GM23248 (cell line): ENCODE data around the gene C3orf38. TPM values are rescaled to one million over a fixed set of nuclear protein-coding genes. Genes with fewer than 3 reads are reported as not detected.

Experiments
- DNase-seq: peaks from one replicate; pipeline ENCODE4 v3.0.0-alpha.2; 2015
- H2AFZ ChIP-seq: fragments of 200-600 bp; sonication (generic); 2 replicates; pipeline ENCODE4 v1.6.1; 2016; ENCODE audit warnings: antibody characterized with exemption
- H3F3A ChIP-seq: fragments of 200-600 bp; sonication (generic); 2 replicates; pipeline ENCODE4 v1.6.1; 2016; ENCODE audit warnings: mild to moderate bottlenecking, antibody characterized with exemption, mixed run types; ENCODE audit not compliant: insufficient read depth
- H3K27ac ChIP-seq: fragments of 200-600 bp; sonication (generic); 2 replicates; pipeline ENCODE4 v1.5.1; 2016; ENCODE audit warnings: mild to moderate bottlenecking
- H3K27me3 ChIP-seq: fragments of 200-600 bp; sonication (generic); replicated peaks from 2 replicates; pipeline ENCODE4 v1.6.1; 2016; ENCODE audit warnings: mild to moderate bottlenecking; ENCODE audit not compliant: insufficient read depth
- H3K36me3 ChIP-seq: fragments of 200-600 bp; sonication (generic); 2 replicates; pipeline ENCODE4 v1.6.1; 2016; ENCODE audit warnings: low read depth, mild to moderate bottlenecking
- H3K4me1 ChIP-seq: fragments of 200-600 bp; sonication (generic); 2 replicates; pipeline ENCODE4 v1.6.1; 2016; ENCODE audit warnings: mild to moderate bottlenecking; ENCODE audit not compliant: insufficient read depth
- H3K4me2 ChIP-seq: fragments of 200-600 bp; sonication (generic); one replicate; pipeline ENCODE4 v1.6.1; 2016; ENCODE audit warnings: mild to moderate bottlenecking; ENCODE audit not compliant: unreplicated experiment
- H3K4me3 ChIP-seq: fragments of 200-600 bp; sonication (generic); 2 replicates; pipeline ENCODE4 v1.5.1; 2016; ENCODE audit warnings: mild to moderate bottlenecking
- H3K79me2 ChIP-seq: fragments of 200-600 bp; sonication (generic); 2 replicates; pipeline ENCODE4 v1.6.1; 2016; ENCODE audit warnings: mild to moderate bottlenecking; ENCODE audit not compliant: insufficient read depth
- H3K9ac ChIP-seq: fragments of 200-600 bp; sonication (generic); 2 replicates; pipeline ENCODE4 v1.6.1; 2016; ENCODE audit warnings: mild to moderate bottlenecking
- H3K9me2 ChIP-seq: fragments of 200-600 bp; sonication (generic); 2 replicates; pipeline ENCODE4 v1.6.1; 2016; ENCODE audit warnings: mixed run types, mild to moderate bottlenecking, moderate library complexity; ENCODE audit not compliant: insufficient read depth
- H3K9me3 ChIP-seq: fragments of 200-600 bp; sonication (generic); one replicate; pipeline ENCODE4 v1.6.1; 2017; ENCODE audit warnings: low read depth
- H4K20me1 ChIP-seq: fragments of 200-600 bp; sonication (generic); 2 replicates; pipeline ENCODE4 v1.6.0; 2016; ENCODE audit not compliant: insufficient read depth
- EZH2 ChIP-seq: fragments of 200-600 bp; sonication (generic); IDR thresholded peaks from 2 replicates; pipeline ENCODE4 v1.6.1; 2018; ENCODE audit warnings: antibody characterized with exemption, mild to moderate bottlenecking; ENCODE audit not compliant: insufficient read depth, poor library complexity, severe bottlenecking
- EZH2phosphoT487 ChIP-seq: fragments of 200-600 bp; sonication (generic); IDR thresholded peaks from 2 replicates; pipeline ENCODE4 v1.6.1; 2018; ENCODE audit warnings: antibody characterized with exemption, moderate library complexity, mild to moderate bottlenecking, low read depth; ENCODE audit not compliant: insufficient read depth
- WGBS, 2 experiments: methylation state at CpG; one replicate each; pipeline ENCODE4 v1.1.6; 2015 to 2017; ENCODE audit warnings: low lambda C conversion rate in 2 of 2, low coverage in 1 of 2; ENCODE audit errors: missing lambda C conversion rate in 2 of 2; 5-methylcytosine and 5-hydroxymethylcytosine counted together
- in situ Hi-C: fragments of 300-500 bp; cut with MboI; formaldehyde crosslinking; loops from 2 replicates; pipeline ENCODE4 v1.15.0; 2020
- polyA plus RNA-seq: library from polyadenylated mRNA; unstranded; fragments of >200 nt; fragmentation: Nextera tagmentation; extraction: Ambion mirVana; gene quantifications from 2 replicates; pipeline ENCODE4 v1.2.1, GENCODE V29; 2016
- total RNA-seq: library from RNA; depleted of rRNA; stranded (reverse); fragments of >200 nt; shearing (Covaris generic); gene quantifications from 2 replicates; pipeline ENCODE4 v1.2.3, GENCODE V29; 2014

Gene C3orf38
- total and polyA plus RNA-seq, 2 experiments from 2014 or later = 24.9 to 26.8 TPM

DNA sequence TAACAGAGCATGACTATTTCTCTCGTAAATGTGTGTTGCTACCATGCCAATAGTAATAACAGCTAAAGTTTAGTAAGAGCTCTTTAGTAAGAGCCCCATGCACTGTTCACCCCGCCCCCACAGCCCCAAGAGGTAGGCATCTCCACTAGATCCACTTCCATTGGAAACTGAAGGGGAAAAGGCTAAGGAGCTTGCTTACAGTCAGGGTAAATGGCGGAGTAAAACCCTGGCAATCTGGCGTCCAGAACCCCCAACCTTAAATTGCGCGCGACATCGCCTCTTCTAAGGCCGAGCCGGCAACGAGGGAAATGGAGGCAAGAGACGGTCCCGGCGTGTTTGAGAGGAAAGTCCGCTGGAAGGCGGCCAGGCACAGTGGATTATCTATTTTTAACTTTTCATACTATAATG, 654 bp upstream of the C3orf38 start:
- WGBS, 2 experiments = 1% methylated on average over 16 of the region's 16 CpGs
- TF ChIP-seq EZH2 = no peak
- TF ChIP-seq EZH2phosphoT487 = no peak
- H3K27me3 ChIP-seq = no peaks in the 10 kb centered on the region
- peak overlapping the region; percentile 100 for H3K4me2 ChIP-seq
- no peaks in the 10 kb centered on the region for H4K20me1 ChIP-seq
- H3K27ac ChIP-seq = peak overlapping the region; percentile 86
- no peaks in the 10 kb centered on the region for H3K9me3 ChIP-seq
- no peaks in the 10 kb centered on the region for H3K9me2 ChIP-seq
- DNase-seq = peak; percentile 68
- H3K4me3 ChIP-seq = peak overlapping the region; percentile 99
- peaks cover 13% of the 10 kb centered on the region for H3K4me1 ChIP-seq
- 0 out of 2 replicates have a peak, but pooled peaks cover 4% of the 10 kb centered on the region for H3K36me3 ChIP-seq
- H3K9ac ChIP-seq = peak overlapping the region; percentile 96
- H2AFZ ChIP-seq = peak overlapping the region; percentile 97
- peaks cover 58% of the 10 kb centered on the region for H3K79me2 ChIP-seq
- peaks cover 20% of the 10 kb centered on the region; the same call in 1 of the 2 replicates for H3F3A ChIP-seq
- in situ Hi-C loops = no loop called here

DNA sequence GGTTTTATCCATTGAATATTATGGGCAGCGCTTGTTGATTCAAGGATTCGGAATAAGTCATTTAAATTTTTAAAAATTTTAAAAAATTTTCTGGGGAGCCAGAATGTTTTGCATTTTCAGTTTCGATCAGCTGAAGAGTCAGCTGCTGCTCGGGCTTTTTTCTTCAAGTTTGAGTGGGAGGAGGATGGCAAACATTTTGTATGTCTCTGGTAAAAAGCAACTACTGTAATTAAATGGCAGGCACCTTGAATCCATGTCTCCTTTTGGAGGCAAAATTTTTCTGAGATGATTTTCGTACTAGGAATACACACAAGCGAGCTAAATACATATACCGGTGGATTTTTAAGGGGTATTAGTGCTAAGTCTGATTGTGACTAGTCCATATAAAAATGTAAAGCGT, 612 bp downstream of the C3orf38 start:
- peak overlapping the region; percentile 96 for H3K9ac ChIP-seq
- peaks cover 11% of the 10 kb centered on the region; the same call in 1 of the 2 replicates for H3K36me3 ChIP-seq
- H3K4me3 ChIP-seq = peak overlapping the region; percentile 99
- 1 to 2% methylated on average over 8 of the region's 8 CpGs for WGBS, 2 experiments
- H3K9me3 ChIP-seq = no peaks in the 10 kb centered on the region
- peaks cover 12% of the 10 kb centered on the region; the same call in 1 of the 2 replicates for H3F3A ChIP-seq
- in situ Hi-C loops = no loop called here
- H3K27ac ChIP-seq = peak overlapping the region; percentile 86
- DNase-seq = peak; percentile 66
- peaks cover 70% of the 10 kb centered on the region for H3K79me2 ChIP-seq
- H3K27me3 ChIP-seq = no peaks in the 10 kb centered on the region
- no peaks in the 10 kb centered on the region for H4K20me1 ChIP-seq
- H3K4me1 ChIP-seq = peaks cover 13% of the 10 kb centered on the region
- H3K4me2 ChIP-seq = peak overlapping the region; percentile 100
- H3K9me2 ChIP-seq = no peaks in the 10 kb centered on the region
- TF ChIP-seq EZH2phosphoT487 = no peak
- no peak for TF ChIP-seq EZH2
- peak overlapping the region; percentile 97 for H2AFZ ChIP-seq

DNA sequence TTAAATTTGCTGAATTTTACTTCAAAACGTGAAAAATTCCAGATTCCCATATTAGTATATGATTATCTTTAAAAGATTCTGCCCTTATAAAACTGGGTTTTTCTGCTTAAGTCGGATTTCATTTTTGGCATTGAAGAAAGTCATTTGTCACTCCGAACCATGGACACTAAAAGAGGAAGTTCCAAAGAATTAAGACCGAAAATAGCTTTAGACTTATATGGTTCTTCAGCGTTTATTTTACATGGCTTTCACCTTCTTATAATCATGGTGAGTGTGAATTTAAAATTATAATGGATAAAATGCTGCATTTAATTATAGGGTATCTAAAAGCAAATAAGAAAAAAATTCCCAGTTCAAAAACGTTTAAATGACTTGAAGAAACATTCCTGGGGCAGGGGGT, 1.0 kb downstream of the C3orf38 start:
- Histone ChIP-seq H3K27me3 (no peaks in the 10 kb centered on the region), H3K36me3 (peaks cover 15% of the 10 kb centered on the region; the same call in 1 of the 2 replicates), H3F3A (peaks cover 12% of the 10 kb centered on the region; the same call in 1 of the 2 replicates), H3K27ac (peak overlapping the region; percentile 86), H3K79me2 (peaks cover 74% of the 10 kb centered on the region), H3K9me3 (no peaks in the 10 kb centered on the region), H2AFZ (peak overlapping the region; percentile 97), H3K4me2 (peak overlapping the region; percentile 100), H3K9me2 (no peaks in the 10 kb centered on the region), H3K4me3 (peak overlapping the region; percentile 99), H4K20me1 (no peaks in the 10 kb centered on the region), H3K4me1 (peaks cover 13% of the 10 kb centered on the region), H3K9ac (peak overlapping the region; percentile 96)
- DNase-seq = peak; percentile 16
- in situ Hi-C loops = no loop called here
- no peak for TF ChIP-seq EZH2
- TF ChIP-seq EZH2phosphoT487 = no peak
- 2% methylated on average over 6 of the region's 6 CpGs for WGBS, 2 experiments

DNA sequence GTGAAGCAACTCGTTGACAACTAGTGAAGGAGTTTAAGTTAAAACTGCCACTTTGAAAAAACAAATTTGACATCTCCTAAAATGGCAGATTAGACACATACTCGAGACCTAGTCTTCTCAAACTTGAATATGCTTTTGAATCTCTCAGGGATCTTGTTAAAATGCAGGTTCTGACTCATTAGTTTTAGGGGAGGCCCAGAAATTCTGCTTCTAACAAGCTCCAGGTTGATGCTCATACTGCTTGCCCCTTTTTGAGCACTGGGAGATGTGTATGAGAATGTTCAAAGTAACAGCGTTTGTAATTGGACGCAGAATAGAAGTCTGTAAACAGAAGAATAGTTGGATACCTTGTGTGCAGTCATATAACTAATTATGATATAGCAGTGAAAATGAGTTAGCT, 1.6 kb downstream of the C3orf38 start:
- Histone ChIP-seq H3K27ac (0 out of 2 replicates have a peak overlapping the region, but pooled peaks have one; percentile 5), H4K20me1 (no peaks in the 10 kb centered on the region), H3K4me2 (peak overlapping the region; percentile 100), H2AFZ (no peak overlapping the region), H3K4me3 (peak overlapping the region; percentile 99), H3K36me3 (peaks cover 21% of the 10 kb centered on the region), H3K4me1 (peaks cover 13% of the 10 kb centered on the region), H3K9me3 (no peaks in the 10 kb centered on the region), H3K9me2 (no peaks in the 10 kb centered on the region), H3K27me3 (no peaks in the 10 kb centered on the region), H3F3A (peaks cover 10% of the 10 kb centered on the region; the same call in 1 of the 2 replicates), H3K79me2 (peaks cover 80% of the 10 kb centered on the region), H3K9ac (peak overlapping the region; percentile 96)
- TF ChIP-seq EZH2 (no peak), EZH2phosphoT487 (no peak)
- WGBS, 2 experiments = 3 to 5% methylated on average over 4 of the region's 4 CpGs
- DNase-seq = peak; percentile 53
- in situ Hi-C loops = no loop called here
